Central memory CD8-positive, alpha-beta T cell (primary cell): ENCODE results near the gene SYTL5.

Experiments
- ATAC-seq: fragments of 150-1000 bp; cut with Tn5 transposase; replicated peaks from 2 replicates; pipeline ENCODE4 v1.10.0; 2022; ENCODE audit warnings: mild to moderate bottlenecking, moderate FRiP score, moderate number of reproducible peaks; ENCODE audit not compliant: poor library complexity, severe bottlenecking; ENCODE audit errors: extremely low read depth
- DNase-seq, 2 donors: peaks; one replicate each; pipeline ENCODE4 v3.0.0; 2021; ENCODE audit warnings: low spot score in 2 of 2
- H3K27ac Mint-ChIP-seq: one replicate; pipeline ENCODE4 v1.8.0; 2022; ENCODE audit warnings: low read depth, mild to moderate bottlenecking, moderate library complexity, mixed read lengths
- H3K27me3 Mint-ChIP-seq: one replicate; pipeline ENCODE4 v1.8.0; 2022; ENCODE audit warnings: mixed read lengths
- H3K36me3 Mint-ChIP-seq: one replicate; pipeline ENCODE4 v1.8.0; 2022; ENCODE audit warnings: mild to moderate bottlenecking, moderate library complexity, mixed read lengths; ENCODE audit not compliant: insufficient read depth
- H3K4me1 Mint-ChIP-seq: one replicate; pipeline ENCODE4 v1.8.0; 2022; ENCODE audit warnings: mixed read lengths
- H3K4me3 Mint-ChIP-seq: one replicate; pipeline ENCODE4 v1.8.0; 2022; ENCODE audit warnings: mild to moderate bottlenecking, moderate library complexity, mixed read lengths
- H3K9me3 Mint-ChIP-seq: one replicate; pipeline ENCODE4 v1.8.0; 2022; ENCODE audit warnings: mixed read lengths

SYTL5 gene

GRCh38 chrX:38138157-38138891, 132.0 kb downstream of the SYTL5 start:
- Mint-ChIP-seq H3K4me3 (no peak overlapping the region), H3K4me1 (no peaks in the 10 kb centered on the region), H3K27ac (no peak overlapping the region), H3K36me3 (no peaks in the 10 kb centered on the region), H3K9me3 (no peaks in the 10 kb centered on the region), H3K27me3 (no peaks in the 10 kb centered on the region)
- ATAC-seq (no peak), DNase-seq (no peak)

- Mint-ChIP-seq H3K36me3 (no peaks in the 10 kb centered on the region), H3K9me3 (no peaks in the 10 kb centered on the region), H3K4me3 (no peak overlapping the region), H3K27ac (no peak overlapping the region), H3K27me3 (no peaks in the 10 kb centered on the region), H3K4me1 (no peaks in the 10 kb centered on the region)
- DNase-seq = no peak
- no peak for ATAC-seq
Measured at GRCh38 chrX:38138900-38139299, 132.5 kb downstream of the SYTL5 start.

GRCh38 chrX:38142610-38143009, 136.3 kb downstream of the SYTL5 start:
- Mint-ChIP-seq H3K4me3 (no peak overlapping the region), H3K4me1 (no peaks in the 10 kb centered on the region), H3K36me3 (no peaks in the 10 kb centered on the region), H3K27ac (no peak overlapping the region), H3K9me3 (no peaks in the 10 kb centered on the region), H3K27me3 (peaks cover 15% of the 10 kb centered on the region)
- ATAC-seq = no peak
- DNase-seq = no peak

GRCh38 chrX:38149016-38149415, 142.7 kb downstream of the SYTL5 start:
- no peak for ATAC-seq
- Mint-ChIP-seq H3K4me3 (no peak overlapping the region), H3K27ac (no peak overlapping the region), H3K36me3 (peaks cover 3% of the 10 kb centered on the region), H3K4me1 (no peaks in the 10 kb centered on the region), H3K9me3 (no peaks in the 10 kb centered on the region), H3K27me3 (peaks cover 39% of the 10 kb centered on the region)
- DNase-seq = no peak

GRCh38 chrX:38150993-38151392, 144.6 kb downstream of the SYTL5 start:
- ATAC-seq = no peak
- Mint-ChIP-seq H3K27me3 (peaks cover 23% of the 10 kb centered on the region), H3K36me3 (peaks cover 3% of the 10 kb centered on the region), H3K27ac (no peak overlapping the region), H3K9me3 (no peaks in the 10 kb centered on the region), H3K4me1 (no peaks in the 10 kb centered on the region), H3K4me3 (no peak overlapping the region)
- DNase-seq = no peak

- H3K9me3 Mint-ChIP-seq = no peaks in the 10 kb centered on the region
- no peak overlapping the region for H3K27ac Mint-ChIP-seq
- peaks cover 23% of the 10 kb centered on the region for H3K27me3 Mint-ChIP-seq
- DNase-seq (no peak), ATAC-seq (no peak)
- no peaks in the 10 kb centered on the region for H3K4me1 Mint-ChIP-seq
- peaks cover 3% of the 10 kb centered on the region for H3K36me3 Mint-ChIP-seq
- H3K4me3 Mint-ChIP-seq = no peak overlapping the region
Measured at GRCh38 chrX:38151441-38151840, 145.1 kb downstream of the SYTL5 start.

- Mint-ChIP-seq H3K4me1 (no peaks in the 10 kb centered on the region), H3K4me3 (no peak overlapping the region), H3K27me3 (peaks cover 23% of the 10 kb centered on the region), H3K27ac (no peak overlapping the region), H3K36me3 (peaks cover 3% of the 10 kb centered on the region), H3K9me3 (no peaks in the 10 kb centered on the region)
- DNase-seq (no peak), ATAC-seq (no peak)
Measured at GRCh38 chrX:38154340-38154739, 148.0 kb downstream of the SYTL5 start.

GRCh38 chrX:38154818-38155217, 148.5 kb downstream of the SYTL5 start:
- DNase-seq (no peak), ATAC-seq (no peak)
- Mint-ChIP-seq H3K36me3 (peaks cover 3% of the 10 kb centered on the region), H3K27me3 (peaks cover 23% of the 10 kb centered on the region), H3K9me3 (no peaks in the 10 kb centered on the region), H3K4me1 (no peaks in the 10 kb centered on the region), H3K4me3 (no peak overlapping the region), H3K27ac (no peak overlapping the region)

GRCh38 chrX:38156838-38157237, 150.5 kb downstream of the SYTL5 start:
- Mint-ChIP-seq H3K9me3 (no peaks in the 10 kb centered on the region), H3K36me3 (no peaks in the 10 kb centered on the region), H3K4me3 (no peak overlapping the region), H3K27me3 (peaks cover 11% of the 10 kb centered on the region), H3K27ac (no peak overlapping the region), H3K4me1 (no peaks in the 10 kb centered on the region)
- ATAC-seq (no peak), DNase-seq (no peak)

GRCh38 chrX:38163193-38163592, 156.8 kb downstream of the SYTL5 start:
- Mint-ChIP-seq H3K27ac (no peak overlapping the region), H3K4me3 (no peak overlapping the region), H3K4me1 (no peaks in the 10 kb centered on the region), H3K9me3 (no peaks in the 10 kb centered on the region), H3K36me3 (peaks cover 2% of the 10 kb centered on the region), H3K27me3 (peaks cover 5% of the 10 kb centered on the region)
- DNase-seq (no peak), ATAC-seq (no peak)

- ATAC-seq (no peak), DNase-seq (no peak)
- no peak overlapping the region for H3K27ac Mint-ChIP-seq
- H3K36me3 Mint-ChIP-seq = peaks cover 2% of the 10 kb centered on the region
- H3K4me3 Mint-ChIP-seq = no peak overlapping the region
- no peaks in the 10 kb centered on the region for H3K4me1 Mint-ChIP-seq
- no peaks in the 10 kb centered on the region for H3K9me3 Mint-ChIP-seq
- peaks cover 8% of the 10 kb centered on the region for H3K27me3 Mint-ChIP-seq
Measured at GRCh38 chrX:38165023-38165422, 158.7 kb downstream of the SYTL5 start.

- H3K4me1 Mint-ChIP-seq = no peaks in the 10 kb centered on the region
- peaks cover 8% of the 10 kb centered on the region for H3K27me3 Mint-ChIP-seq
- H3K36me3 Mint-ChIP-seq = peaks cover 2% of the 10 kb centered on the region
- no peaks in the 10 kb centered on the region for H3K9me3 Mint-ChIP-seq
- no peak for ATAC-seq
- DNase-seq = no peak
- no peak overlapping the region for H3K27ac Mint-ChIP-seq
- H3K4me3 Mint-ChIP-seq = no peak overlapping the region
Measured at GRCh38 chrX:38166478-38167083, 160.2 kb downstream of the SYTL5 start.

- DNase-seq (no peak), ATAC-seq (no peak)
- H3K4me1 Mint-ChIP-seq = no peaks in the 10 kb centered on the region
- H3K4me3 Mint-ChIP-seq = no peak overlapping the region
- peaks cover 15% of the 10 kb centered on the region for H3K27me3 Mint-ChIP-seq
- no peaks in the 10 kb centered on the region for H3K36me3 Mint-ChIP-seq
- no peak overlapping the region for H3K27ac Mint-ChIP-seq
- H3K9me3 Mint-ChIP-seq = no peaks in the 10 kb centered on the region
Measured at GRCh38 chrX:38170556-38170955, 164.2 kb downstream of the SYTL5 start.
